PC-3 (cell line): ENCODE data around the gene KRTAP5-3. TPM values are rescaled to one million over a fixed set of nuclear protein-coding genes. Genes with fewer than 3 reads are reported as not detected.

ENCODE experiments used
- ATAC-seq: fragments of 200-7000 bp; cut with Tn5 transposase; 2 replicates; pipeline ENCODE4 v1.9.1; 2020; ENCODE audit warnings: mild to moderate bottlenecking, moderate library complexity
- BruUV-seq: library from RNA; stranded (reverse); fragments of 400-500 nt; replicated peaks from 2 replicates; lab custom pipeline; 2021; lab: Mats Ljungman, UMichigan
- CTCF ChIA-PET: fragments of 300-600 bp; sonication (Branson Sonifier 250); formaldehyde crosslinking; loops from one replicate; lab custom pipeline; 2022; ENCODE audit warnings: antibody characterized with exemption; lab: Charles Lee
- POLR2A ChIA-PET: fragments of 300-600 bp; sonication (Branson Sonifier 250); formaldehyde crosslinking; loops from one replicate; lab custom pipeline; 2022; ENCODE audit warnings: antibody characterized with exemption; ENCODE audit not compliant: unreplicated experiment; lab: Charles Lee
- DNase-seq: peaks from one replicate; pipeline ENCODE4 v3.0.0-alpha.2; 2015
- H2AFZ ChIP-seq: fragments of 300-600 bp; sonication (generic); 2 replicates; pipeline ENCODE4 v1.6.0; 2016; ENCODE audit warnings: antibody characterized with exemption, low read length
- H3F3A ChIP-seq: fragments of 300-600 bp; sonication (generic); one replicate; pipeline ENCODE4 v1.6.0; 2017; ENCODE audit warnings: antibody characterized with exemption, low read length, control low read depth, mild to moderate bottlenecking; ENCODE audit not compliant: unreplicated experiment
- H3K27ac ChIP-seq: fragments of 300-600 bp; sonication (generic); 2 replicates; pipeline ENCODE4 v1.5.1; 2016; ENCODE audit warnings: mild to moderate bottlenecking, low read length
- H3K27me3 ChIP-seq: fragments of 300-600 bp; sonication (generic); 2 replicates; pipeline ENCODE4 v1.6.1; 2016; ENCODE audit warnings: low read length, mixed read lengths
- H3K36me3 ChIP-seq: fragments of 300-600 bp; sonication (generic); 2 replicates; pipeline ENCODE4 v1.6.1; 2016; ENCODE audit warnings: low read depth, mixed run types, low read length, mixed read lengths
- H3K4me1 ChIP-seq: fragments of 300-600 bp; sonication (generic); 2 replicates; pipeline ENCODE4 v1.5.1; 2016; ENCODE audit warnings: low read length; ENCODE audit not compliant: insufficient read depth
- H3K4me2 ChIP-seq: fragments of 300-600 bp; sonication (generic); 2 replicates; pipeline ENCODE4 v1.6.0; 2016; ENCODE audit warnings: low read length
- H3K4me3 ChIP-seq: fragments of 300-600 bp; sonication (generic); 2 replicates; pipeline ENCODE4 v1.5.1; 2016; ENCODE audit warnings: mild to moderate bottlenecking, low read length, mixed read lengths
- H3K79me2 ChIP-seq: fragments of 300-600 bp; sonication (generic); 2 replicates; pipeline ENCODE4 v1.6.1; 2017; ENCODE audit warnings: low read length, mixed read lengths
- H3K9ac ChIP-seq: fragments of 300-600 bp; sonication (generic); 2 replicates; pipeline ENCODE4 v1.6.0; 2016; ENCODE audit warnings: mild to moderate bottlenecking, low read length
- H3K9me2 ChIP-seq: fragments of 300-600 bp; sonication (generic); replicated peaks from 2 replicates; pipeline ENCODE4 v1.6.1; 2016; ENCODE audit warnings: mixed run types, low read length, mixed read lengths
- H3K9me3 ChIP-seq: fragments of 300-600 bp; sonication (generic); 2 replicates; pipeline ENCODE4 v1.6.1; 2016; ENCODE audit warnings: low read length, mixed read lengths
- H4K20me1 ChIP-seq: fragments of 300-600 bp; sonication (generic); 2 replicates; pipeline ENCODE4 v1.6.1; 2016; ENCODE audit warnings: low read length, mixed read lengths
- EZH2 ChIP-seq: fragments of 300-600 bp; sonication (generic); IDR thresholded peaks from one replicate; pipeline ENCODE4 v1.6.1; 2017; ENCODE audit warnings: antibody characterized with exemption, mild to moderate bottlenecking, low read length; ENCODE audit not compliant: unreplicated experiment
- EZH2phosphoT487 ChIP-seq: fragments of 300-600 bp; sonication (generic); IDR thresholded peaks from 2 replicates; pipeline ENCODE4 v1.6.1; 2018; ENCODE audit warnings: mild to moderate bottlenecking, antibody characterized with exemption, low read length, borderline replicate concordance
- intact Hi-C: fragments of 100-400 bp; cut with micrococcal nuclease; formaldehyde crosslinking; loops from 2 replicates; pipeline ENCODE4 v1.9.0; 2023
- total RNA-seq: library from RNA; depleted of rRNA; stranded (reverse); fragments of >200 nt; gene quantifications from 2 replicates; pipeline ENCODE4 v1.2.3, GENCODE V29; 2014
- TF ChIP-seq, protein P1 (sequence below): fragments of 300-600 bp; sonication (generic); conservative IDR thresholded peaks from 2 replicates; pipeline ENCODE4 v1.5.1; 2017; ENCODE audit warnings: antibody characterized with exemption, low read depth, mild to moderate bottlenecking, low read length

The KRTAP5-3 gene
- total RNA-seq, 1 experiment from 2014 or later, result not detected

DNA sequence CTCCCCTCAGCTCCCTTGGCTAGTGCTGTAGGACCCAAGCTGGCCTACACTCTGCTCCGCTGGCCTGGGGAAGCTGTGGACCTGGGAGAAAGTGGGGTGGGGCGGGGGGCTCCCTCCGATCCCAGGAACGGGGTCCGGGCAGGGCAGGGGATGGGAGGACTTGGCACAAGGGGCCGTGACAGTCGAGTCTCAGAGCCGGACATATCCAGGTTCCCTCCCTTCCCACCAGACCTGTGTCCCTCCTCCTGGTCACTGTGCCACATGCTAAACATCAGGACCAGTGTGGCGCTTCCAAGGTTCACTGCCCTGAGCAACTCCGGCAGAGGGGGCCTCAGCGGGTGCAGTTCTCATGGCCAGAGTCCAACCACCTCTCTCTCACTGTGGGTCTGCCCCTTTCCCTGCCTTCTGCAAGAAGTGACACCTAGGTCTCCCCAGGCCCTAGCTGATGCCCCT is 38.2 kb downstream of the KRTAP5-3 start:
- Histone ChIP-seq H3K9me3 (no peaks in the 10 kb centered on the region), H3K4me1 (peaks cover 8% of the 10 kb centered on the region), H3K9ac (no peak overlapping the region), H3K36me3 (no peaks in the 10 kb centered on the region), H3K27me3 (peaks cover 16% of the 10 kb centered on the region), H3K27ac (no peak overlapping the region), H4K20me1 (no peaks in the 10 kb centered on the region), H3F3A (no peaks in the 10 kb centered on the region), H2AFZ (no peak overlapping the region), H3K79me2 (no peaks in the 10 kb centered on the region), H3K4me3 (no peak overlapping the region), H3K9me2 (no peaks in the 10 kb centered on the region), H3K4me2 (no peak overlapping the region)
- TF ChIP-seq EZH2 (no peak), EZH2phosphoT487 (no peak)
- TF ChIP-seq, protein P1, sequence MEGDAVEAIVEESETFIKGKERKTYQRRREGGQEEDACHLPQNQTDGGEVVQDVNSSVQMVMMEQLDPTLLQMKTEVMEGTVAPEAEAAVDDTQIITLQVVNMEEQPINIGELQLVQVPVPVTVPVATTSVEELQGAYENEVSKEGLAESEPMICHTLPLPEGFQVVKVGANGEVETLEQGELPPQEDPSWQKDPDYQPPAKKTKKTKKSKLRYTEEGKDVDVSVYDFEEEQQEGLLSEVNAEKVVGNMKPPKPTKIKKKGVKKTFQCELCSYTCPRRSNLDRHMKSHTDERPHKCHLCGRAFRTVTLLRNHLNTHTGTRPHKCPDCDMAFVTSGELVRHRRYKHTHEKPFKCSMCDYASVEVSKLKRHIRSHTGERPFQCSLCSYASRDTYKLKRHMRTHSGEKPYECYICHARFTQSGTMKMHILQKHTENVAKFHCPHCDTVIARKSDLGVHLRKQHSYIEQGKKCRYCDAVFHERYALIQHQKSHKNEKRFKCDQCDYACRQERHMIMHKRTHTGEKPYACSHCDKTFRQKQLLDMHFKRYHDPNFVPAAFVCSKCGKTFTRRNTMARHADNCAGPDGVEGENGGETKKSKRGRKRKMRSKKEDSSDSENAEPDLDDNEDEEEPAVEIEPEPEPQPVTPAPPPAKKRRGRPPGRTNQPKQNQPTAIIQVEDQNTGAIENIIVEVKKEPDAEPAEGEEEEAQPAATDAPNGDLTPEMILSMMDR, result no peak
- no peak for ATAC-seq
- intact Hi-C loops, result no loop called here
- ChIA-PET CTCF (no interaction called here), POLR2A (no interaction called here)
- BruUV-seq, result no TSS peak
- no peak for DNase-seq

DNA sequence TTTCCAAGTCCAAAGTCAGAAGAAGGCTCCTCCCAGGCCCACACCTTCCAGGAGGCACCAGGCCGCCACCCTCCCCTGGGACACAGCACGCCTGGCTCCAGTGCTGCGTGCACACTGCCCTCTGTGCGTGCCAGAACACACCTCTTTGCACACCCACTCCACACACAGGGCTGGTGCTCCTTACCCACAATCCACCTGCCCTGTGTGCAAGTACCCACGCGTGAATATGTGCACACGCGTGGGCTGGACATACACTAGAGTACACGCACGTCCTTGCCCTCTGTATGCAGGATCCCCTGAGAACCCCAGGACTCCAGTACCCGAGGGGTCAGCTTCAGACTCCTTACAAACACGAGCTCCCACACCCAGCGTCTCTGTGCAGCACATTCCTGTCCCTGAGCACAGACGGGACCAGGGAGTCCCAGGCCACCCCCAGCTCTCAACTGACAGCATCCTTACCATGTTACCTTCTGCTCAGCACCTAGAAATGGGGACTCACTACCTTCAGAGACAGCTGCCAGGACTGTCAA is 38.9 kb downstream of the KRTAP5-3 start:
- Histone ChIP-seq H3K9me3 (no peaks in the 10 kb centered on the region), H3K79me2 (no peaks in the 10 kb centered on the region), H3K27me3 (peaks cover 16% of the 10 kb centered on the region), H4K20me1 (no peaks in the 10 kb centered on the region), H3F3A (no peaks in the 10 kb centered on the region), H3K36me3 (no peaks in the 10 kb centered on the region), H3K9me2 (no peaks in the 10 kb centered on the region), H3K27ac (no peak overlapping the region), H3K4me2 (no peak overlapping the region), H2AFZ (no peak overlapping the region), H3K9ac (no peak overlapping the region), H3K4me3 (no peak overlapping the region), H3K4me1 (peaks cover 8% of the 10 kb centered on the region)
- DNase-seq, result no peak
- intact Hi-C loops, result no loop called here
- ChIA-PET POLR2A (no interaction called here), CTCF (no interaction called here)
- TF ChIP-seq EZH2phosphoT487 (no peak), EZH2 (no peak)
- TF ChIP-seq, protein P1, result no peak
- ATAC-seq, result no peak
- no TSS peak for BruUV-seq

DNA sequence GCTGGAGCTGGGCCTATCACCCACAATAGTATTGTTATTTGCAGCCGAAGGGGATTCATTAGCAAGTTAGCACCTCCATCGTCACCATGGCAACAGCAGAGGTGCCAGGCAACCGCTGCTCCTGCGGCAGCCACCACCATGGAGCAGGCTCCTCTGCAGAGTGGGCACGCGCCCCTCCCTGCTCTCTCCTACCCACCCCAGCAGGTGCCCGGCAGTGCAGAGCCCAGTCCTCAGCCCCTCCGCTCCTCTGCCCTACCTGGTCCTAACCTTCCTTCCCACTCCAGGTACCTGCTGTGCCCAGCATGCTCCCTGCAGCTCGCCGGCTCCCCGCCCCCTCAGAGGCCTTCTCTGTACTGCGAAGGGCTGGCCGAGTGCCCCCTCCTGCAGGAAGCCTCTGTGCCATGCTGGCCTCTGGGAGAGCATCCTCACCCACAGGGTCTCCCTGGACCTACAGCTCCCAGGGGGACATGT is 39.8 kb downstream of the KRTAP5-3 start:
- no peak overlapping the region for H3K9ac ChIP-seq
- ChIA-PET CTCF (no interaction called here), POLR2A (no interaction called here)
- ATAC-seq, result no peak
- BruUV-seq, result no TSS peak
- no peak overlapping the region for H3K4me3 ChIP-seq
- H3K4me1 ChIP-seq, result peaks cover 4% of the 10 kb centered on the region
- no peaks in the 10 kb centered on the region for H3K79me2 ChIP-seq
- TF ChIP-seq EZH2phosphoT487, result no peak
- TF ChIP-seq, protein P1, result no peak
- no peak for TF ChIP-seq EZH2
- intact Hi-C loops, result no loop called here
- H3K36me3 ChIP-seq, result no peaks in the 10 kb centered on the region
- no peaks in the 10 kb centered on the region for H3K9me3 ChIP-seq
- DNase-seq, result no peak
- no peak overlapping the region for H2AFZ ChIP-seq
- peaks cover 11% of the 10 kb centered on the region for H3K27me3 ChIP-seq
- no peaks in the 10 kb centered on the region for H4K20me1 ChIP-seq
- no peak overlapping the region for H3K4me2 ChIP-seq
- H3F3A ChIP-seq, result no peaks in the 10 kb centered on the region
- H3K27ac ChIP-seq, result no peak overlapping the region
- H3K9me2 ChIP-seq, result no peaks in the 10 kb centered on the region
